Ishikawa (cell line): ENCODE measurements around the gene ALG5.

ENCODE experiments used
- CEBPB ChIP-seq: IDR thresholded peaks from 2 replicates; pipeline ENCODE4 v1.6.1; 2012
- CREB1 ChIP-seq: IDR thresholded peaks from 2 replicates; pipeline ENCODE4 v1.6.1; 2012; ENCODE audit warnings: low read depth
- EGR1 ChIP-seq: IDR thresholded peaks from 2 replicates; pipeline ENCODE4 v1.6.1; 2012
- EP300 ChIP-seq: IDR thresholded peaks from 2 replicates; pipeline ENCODE4 v1.6.1; 2012; ENCODE audit warnings: borderline replicate concordance
- FOXM1 ChIP-seq: IDR thresholded peaks from 2 replicates; pipeline ENCODE4 v1.6.1; 2012; ENCODE audit warnings: low read depth, borderline replicate concordance
- MAX ChIP-seq: IDR thresholded peaks from 2 replicates; pipeline ENCODE4 v1.6.1; 2012
- NFIC ChIP-seq: IDR thresholded peaks from 2 replicates; pipeline ENCODE4 v1.6.1; 2012
- RAD21 ChIP-seq: IDR thresholded peaks from 2 replicates; pipeline ENCODE4 v1.6.1; 2012; ENCODE audit warnings: low read depth
- REST ChIP-seq: IDR thresholded peaks from 2 replicates; pipeline ENCODE4 v1.6.1; 2012; ENCODE audit warnings: low read depth, mild to moderate bottlenecking
- TAF1 ChIP-seq: IDR thresholded peaks from 2 replicates; pipeline ENCODE4 v1.6.1; 2012; ENCODE audit warnings: low read depth, mild to moderate bottlenecking
- TCF12 ChIP-seq: IDR thresholded peaks from 2 replicates; pipeline ENCODE4 v1.6.1; 2012; ENCODE audit warnings: low read depth
- TEAD4 ChIP-seq: IDR thresholded peaks from 2 replicates; pipeline ENCODE4 v1.6.1; 2012
- USF1 ChIP-seq: IDR thresholded peaks from 2 replicates; pipeline ENCODE4 v1.6.1; 2012
- YY1 ChIP-seq: IDR thresholded peaks from 2 replicates; pipeline ENCODE4 v1.6.1; 2012; ENCODE audit warnings: low read depth
- ZBTB7A ChIP-seq: IDR thresholded peaks from 2 replicates; pipeline ENCODE4 v1.6.1; 2012; ENCODE audit warnings: low read depth

ALG5 gene

GRCh38 chr13:37040789-37041188 is 41.6 kb upstream of the ALG5 start:
- TF ChIP-seq ZBTB7A (no peak), TEAD4 (no peak), EP300 (no peak), TCF12 (no peak), CREB1 (no peak), RAD21 (no peak), EGR1 (no peak), REST (no peak), TAF1 (no peak), YY1 (no peak), MAX (no peak), USF1 (no peak), CEBPB (no peak), FOXM1 (no peak), NFIC (no peak)

- TF ChIP-seq REST, result no peak
- no peak for TF ChIP-seq RAD21
- no peak for TF ChIP-seq CEBPB
- TF ChIP-seq TAF1, result no peak
- TF ChIP-seq TCF12, result no peak
- no peak for TF ChIP-seq FOXM1
These were observed 40.8 kb upstream of the ALG5 start for GRCh38 chr13:37039896-37040295.

GRCh38 chr13:37037241-37037640 is 38.1 kb upstream of the ALG5 start:
- no peak for TF ChIP-seq EP300
- TF ChIP-seq EGR1, result no peak
- TF ChIP-seq ZBTB7A, result no peak
- no peak for TF ChIP-seq FOXM1
- TF ChIP-seq TCF12, result no peak
- TF ChIP-seq CREB1, result no peak
- TF ChIP-seq RAD21, result no peak
- TF ChIP-seq MAX, result no peak
- TF ChIP-seq TAF1, result no peak

- TF ChIP-seq FOXM1 (no peak), TEAD4 (no peak), CEBPB (no peak), RAD21 (no peak), TAF1 (no peak), EP300 (no peak), NFIC (no peak), USF1 (no peak), TCF12 (no peak)
These were observed 30.5 kb upstream of the ALG5 start for GRCh38 chr13:37029617-37030016.

- TF ChIP-seq NFIC (no peak), EP300 (no peak), USF1 (no peak), RAD21 (no peak), CREB1 (no peak), FOXM1 (no peak), YY1 (no peak), ZBTB7A (no peak), MAX (no peak), TAF1 (no peak), TEAD4 (no peak)
These were observed 28.5 kb upstream of the ALG5 start for GRCh38 chr13:37027639-37028038.

- TF ChIP-seq ZBTB7A (no peak), CEBPB (no peak), TCF12 (no peak), CREB1 (no peak), USF1 (no peak), TEAD4 (no peak), FOXM1 (no peak), EP300 (no peak), YY1 (no peak), REST (no peak), EGR1 (no peak), MAX (no peak)
These were observed 27.6 kb upstream of the ALG5 start for GRCh38 chr13:37026771-37027170.
